NCI-H1105 treated with DMSO at 0.1 percent for 48 hours (cell line): ENCODE data around the gene DUOXA2.
"Not testable (repeated sequence)": the region's sequence is repeated elsewhere in the genome, so short reads cannot be mapped to it uniquely, and the experiment has no call there.

Experiments
- DNase-seq: peaks from one replicate; lab custom pipeline; 2025; lab: John Stamatoyannopoulos, UW

Gene DUOXA2

GRCh38 chr15:45117308-45118130, 3.4 kb downstream of the DUOXA2 start:
- DNase-seq = no peak

- DNase-seq = peak; percentile 81
Measured at GRCh38 chr15:45118131-45118588, 4.0 kb downstream of the DUOXA2 start.

GRCh38 chr15:45118996-45119395, 4.9 kb downstream of the DUOXA2 start:
- no peak for DNase-seq

GRCh38 chr15:45120081-45120972, 6.2 kb downstream of the DUOXA2 start:
- DNase-seq = no peak

- DNase-seq = no peak
Measured at GRCh38 chr15:45121020-45121419, 6.9 kb downstream of the DUOXA2 start.

- DNase-seq = no peak
Measured at GRCh38 chr15:45121706-45122417, 7.7 kb downstream of the DUOXA2 start.

GRCh38 chr15:45122719-45123118, 8.6 kb downstream of the DUOXA2 start:
- no peak for DNase-seq

GRCh38 chr15:45123397-45123796, 9.3 kb downstream of the DUOXA2 start:
- DNase-seq = no peak

- DNase-seq = no peak
Measured at GRCh38 chr15:45126535-45127158, 12.5 kb downstream of the DUOXA2 start.

- no peak for DNase-seq
Measured at GRCh38 chr15:45128971-45129639, 15.0 kb downstream of the DUOXA2 start.

- DNase-seq = no peak
Measured at GRCh38 chr15:45129651-45130129, 15.6 kb downstream of the DUOXA2 start, which contains the start of the genes DUOX1 and DUOXA1. Gene DUOX1, plus strand, starts transcription at chr15:45129994. Its CDS starts 1,973 bp downstream, at chr15:45131967. Gene DUOXA1, minus strand, starts transcription at chr15:45129879. Its CDS starts 6,865 bp downstream, at chr15:45123014.

GRCh38 chr15:45130291-45131000, 16.3 kb downstream of the DUOXA2 start:
- DNase-seq = no peak

GRCh38 chr15:45131510-45131909, 17.4 kb downstream of the DUOXA2 start:
- no peak for DNase-seq

- no peak for DNase-seq
Measured at GRCh38 chr15:45132844-45133560, 18.9 kb downstream of the DUOXA2 start.

- peak; percentile 1 for DNase-seq
Measured at GRCh38 chr15:45133561-45133920, 19.4 kb downstream of the DUOXA2 start.

GRCh38 chr15:45134046-45134445, 19.9 kb downstream of the DUOXA2 start:
- no peak for DNase-seq

GRCh38 chr15:45134682-45135604, 20.8 kb downstream of the DUOXA2 start:
- DNase-seq = no peak

GRCh38 chr15:45135705-45136377, 21.7 kb downstream of the DUOXA2 start:
- not testable (repeated sequence) for DNase-seq
